Transverse colon (tissue), 3 donors: Measurements from ENCODE around the gene PHF13.

ENCODE experiments used
- EP300 ChIP-seq: sonication (generic); formaldehyde crosslinking; IDR thresholded peaks from one replicate; pipeline ENCODE4 v1.6.1; 2017; ENCODE audit warnings: antibody characterized with exemption, low read depth
- POLR2AphosphoS5 ChIP-seq, 3 donors: sonication (generic); formaldehyde crosslinking; IDR thresholded peaks; one replicate each; pipeline ENCODE4 v1.6.1; 2016; ENCODE audit warnings: antibody characterized with exemption in 3 of 3

DNA sequence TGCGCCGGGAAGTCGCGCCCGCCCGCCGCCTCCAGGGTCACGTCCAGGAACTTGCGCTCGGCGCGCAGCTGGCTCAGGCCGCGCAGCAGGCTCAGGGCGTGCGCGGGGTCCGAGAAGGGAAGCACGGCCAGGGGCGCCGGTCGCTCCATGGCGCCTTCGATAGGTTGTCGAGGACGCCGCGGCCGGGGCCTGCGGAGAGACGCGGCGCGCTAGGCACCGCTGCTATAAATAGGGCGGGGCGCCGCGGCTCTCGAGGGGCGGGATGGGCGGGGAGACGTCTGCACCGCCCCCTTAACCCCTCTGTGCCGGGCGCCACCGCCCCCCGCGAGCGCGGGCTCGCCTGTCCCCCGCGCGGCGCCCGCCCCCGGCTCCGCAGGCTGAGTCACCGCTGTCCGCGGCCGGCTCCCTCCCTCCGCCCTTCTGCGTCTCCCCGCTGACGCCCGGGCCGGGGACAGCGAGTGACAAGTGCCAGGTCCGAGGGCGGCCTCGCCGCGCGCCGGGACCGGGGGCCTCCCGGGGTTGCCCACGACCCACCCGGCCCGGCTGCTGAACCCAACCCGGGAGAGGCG, 10.8 kb upstream of the PHF13 start, which contains the start of gene KLHL21:
- TF ChIP-seq EP300, result no peak
- peak; percentile 91 to 95 (median 92) for TF ChIP-seq POLR2AphosphoS5 (IDR thresholded peaks at IDR 0.05)
